CD4-positive, alpha-beta T cell treated with Interleukin-4 for 4 hours (primary cell): ENCODE measurements around the gene TMEM41B.
"Not testable (repeated sequence)": the region's sequence is repeated elsewhere in the genome, so short reads cannot be mapped to it uniquely, and the experiment has no call there.

ENCODE experiments used
- DNase-seq: peaks from one replicate; pipeline ENCODE4 v3.0.0-alpha.2; 2020

The TMEM41B gene

DNA sequence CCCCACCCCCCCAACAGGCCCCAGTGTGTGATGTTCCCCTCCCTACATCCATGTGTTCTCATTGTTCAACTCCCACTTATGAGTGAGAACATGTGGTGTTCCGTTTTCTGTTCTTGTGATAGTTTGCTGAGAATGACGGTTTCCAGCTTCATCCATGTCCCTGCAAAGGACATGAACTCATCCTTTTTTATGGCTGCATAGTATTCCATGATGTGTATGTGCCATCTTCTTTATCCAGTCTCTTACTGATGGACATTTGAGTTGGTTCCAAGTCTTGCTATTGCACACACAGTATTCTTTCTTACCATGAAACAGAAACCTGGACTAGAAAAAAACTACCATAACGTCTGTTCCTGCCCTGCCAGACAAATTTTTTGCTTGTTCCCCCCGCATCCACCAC is 56.1 kb downstream of the TMEM41B start:
- DNase-seq: not testable (repeated sequence)

DNA sequence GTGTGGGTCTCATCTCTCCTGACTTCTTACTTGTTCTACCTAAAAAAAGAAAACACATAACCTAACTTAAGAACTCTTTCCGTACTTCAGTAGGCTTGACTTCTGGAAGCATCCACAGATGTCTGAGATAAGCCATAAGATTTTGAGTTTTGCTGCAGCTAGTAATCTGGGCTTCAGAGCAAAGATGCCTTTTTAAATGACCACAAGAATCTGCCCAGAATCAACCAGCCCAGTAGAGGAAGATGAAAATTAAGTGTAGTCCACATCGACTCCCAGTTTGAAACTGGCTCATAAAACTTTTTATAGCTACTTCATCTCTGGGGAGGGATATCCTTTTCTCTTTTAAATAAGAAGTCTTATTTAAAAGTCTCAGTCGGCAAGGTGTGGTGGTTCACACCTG is 60.0 kb downstream of the TMEM41B start:
- no peak for DNase-seq

DNA sequence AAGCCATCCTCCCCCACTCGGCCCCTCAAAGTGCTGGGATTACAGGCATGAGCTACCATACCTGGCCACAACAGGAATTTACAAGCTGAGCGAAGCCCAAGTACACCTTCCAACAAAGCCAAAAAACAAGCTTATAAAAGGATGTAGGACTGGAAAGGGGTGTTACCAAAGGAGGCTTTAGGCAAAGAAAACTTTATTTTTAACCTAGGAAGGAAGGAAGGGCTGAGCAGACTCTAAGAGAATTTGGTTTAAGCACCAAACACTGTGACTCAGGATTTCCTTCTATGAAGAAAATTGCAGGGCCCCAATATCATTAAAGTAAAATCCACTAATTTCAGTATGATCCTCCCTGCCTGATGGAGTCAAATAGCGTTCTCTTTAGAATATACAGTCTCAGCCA is 61.3 kb downstream of the TMEM41B start:
- DNase-seq: no peak

DNA sequence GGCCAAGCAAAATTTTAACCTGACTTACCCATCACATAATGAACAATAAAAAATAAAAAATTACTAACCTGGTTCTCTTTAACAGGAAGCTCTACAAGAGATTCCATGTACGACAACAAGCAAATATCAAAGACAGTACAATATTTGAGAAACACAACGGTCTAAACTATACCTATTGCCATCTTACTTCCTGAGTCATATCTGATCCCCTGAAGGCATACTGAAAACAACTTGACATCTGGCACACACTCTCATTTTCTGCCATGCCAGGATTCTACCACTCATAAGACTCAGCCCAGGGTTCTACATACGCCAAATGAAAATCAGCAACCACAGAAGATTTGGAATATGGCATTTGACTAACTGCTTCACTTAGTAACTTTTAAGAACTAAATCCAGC is 63.1 kb downstream of the TMEM41B start:
- peak; percentile 8 for DNase-seq

DNA sequence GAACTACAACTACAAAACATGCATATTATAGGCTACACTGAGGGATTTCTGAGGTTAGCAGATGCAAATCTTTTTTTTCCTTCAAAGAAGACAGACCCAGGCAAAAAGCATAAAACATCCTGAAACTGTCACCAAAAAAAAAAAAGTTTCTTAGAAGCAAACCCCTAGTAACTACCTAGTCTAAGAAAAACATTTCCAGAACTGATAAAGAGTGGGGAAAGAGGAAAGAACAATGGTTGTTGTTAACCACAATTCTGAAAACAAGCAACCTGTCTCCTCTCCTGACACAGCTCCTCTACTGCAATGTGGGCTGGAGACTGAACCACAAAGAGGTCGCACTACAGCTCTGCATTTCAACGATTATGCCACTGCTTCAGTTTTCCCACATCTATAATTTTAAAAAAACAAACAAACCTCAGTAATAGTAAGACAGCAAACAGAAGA is 64.2 kb downstream of the TMEM41B start:
- peak; percentile 61 for DNase-seq

DNA sequence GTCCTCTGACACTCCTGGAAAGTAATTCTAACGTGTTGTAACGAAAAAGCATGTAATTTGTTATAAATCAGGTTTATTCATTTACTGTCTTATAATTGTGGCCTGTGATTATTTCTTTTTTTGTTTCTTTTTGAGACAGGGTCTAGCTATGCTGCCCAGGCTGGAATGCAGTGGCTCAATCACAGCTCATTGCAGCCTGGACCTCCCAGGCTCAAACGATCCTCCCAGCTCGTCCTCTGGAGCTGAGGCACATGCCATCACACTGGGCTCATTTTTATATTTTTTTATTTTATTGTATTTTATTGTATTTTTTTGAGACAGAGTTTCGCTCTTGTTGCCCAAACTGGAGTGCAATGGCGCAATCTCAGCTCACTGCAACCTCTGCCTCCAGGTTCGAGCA is 65.1 kb downstream of the TMEM41B start:
- DNase-seq: no peak

DNA sequence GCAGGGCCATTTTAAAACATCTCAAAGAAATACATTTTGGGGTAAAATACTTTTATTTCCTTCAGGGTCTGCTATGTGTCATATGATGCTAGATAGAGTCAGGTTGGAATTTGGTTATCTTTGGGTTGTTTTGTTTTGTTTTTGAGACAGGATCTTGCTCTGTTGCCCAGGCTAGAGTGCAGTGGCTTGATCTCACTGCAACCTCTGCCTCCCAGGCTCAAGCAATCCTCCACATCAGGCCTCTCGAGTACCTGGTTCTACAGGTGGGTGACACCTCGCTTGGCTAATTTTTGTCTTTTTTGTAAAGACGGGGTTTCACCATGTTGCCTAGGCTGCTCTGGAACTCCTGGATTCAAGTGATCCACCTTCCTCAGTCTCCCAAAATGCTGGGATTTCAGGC is 66.5 kb downstream of the TMEM41B start:
- DNase-seq: no peak

DNA sequence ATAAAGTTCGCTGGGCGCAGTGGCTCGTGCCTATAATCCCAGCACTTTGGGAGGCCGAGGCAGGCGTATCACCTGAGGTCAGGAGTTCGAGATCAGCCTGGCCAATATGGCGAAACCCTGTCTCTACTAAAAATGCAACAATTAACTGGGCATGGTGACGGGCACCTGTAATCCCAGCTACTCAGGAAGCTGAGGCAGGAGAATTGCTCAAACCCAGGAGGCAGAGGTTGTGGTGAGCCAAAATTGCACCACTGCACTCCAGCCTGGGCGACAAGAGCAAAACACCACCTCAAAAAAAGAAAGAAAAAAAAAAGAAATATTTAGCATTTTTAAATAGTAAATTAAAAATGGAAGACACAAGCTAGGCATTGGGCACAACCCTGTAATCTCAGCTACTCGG is 78.2 kb downstream of the TMEM41B start:
- DNase-seq: not testable (repeated sequence)

DNA sequence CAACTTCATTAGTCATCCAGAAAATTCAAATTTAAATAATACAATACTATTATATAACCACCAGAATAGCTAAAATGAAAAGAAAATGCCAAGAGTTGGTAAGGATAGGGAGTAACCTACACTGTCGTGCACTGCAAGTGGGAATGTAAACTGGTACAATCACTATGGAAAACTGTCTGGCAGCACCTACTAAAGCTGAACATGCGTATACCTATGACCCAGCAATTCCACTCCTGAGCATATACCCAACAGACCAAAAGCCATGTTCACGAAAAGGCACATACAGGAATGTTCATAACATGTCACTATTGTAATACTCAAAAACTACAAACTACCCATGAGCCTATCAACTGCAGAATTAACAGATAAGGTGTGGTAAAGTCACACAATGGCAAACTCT is 81.9 kb downstream of the TMEM41B start:
- no peak for DNase-seq

DNA sequence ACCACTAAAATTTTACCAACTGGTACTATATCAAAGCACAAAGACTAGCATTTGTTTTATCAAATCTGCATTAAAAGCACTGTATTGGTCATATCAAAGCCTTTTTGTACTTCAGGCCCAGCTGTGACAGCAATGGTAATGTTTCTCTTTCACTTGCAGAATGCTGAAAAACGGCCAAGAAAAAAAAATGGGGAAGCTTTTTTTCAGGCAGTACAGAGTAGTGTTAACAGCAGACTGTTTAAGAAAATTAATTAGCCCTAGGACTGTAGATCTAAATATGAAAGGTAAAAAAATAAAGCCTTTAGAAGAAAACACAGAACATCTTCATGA is 82.6 kb downstream of the TMEM41B start:
- DNase-seq: no peak
